Measurements from ENCODE around the gene PRSS8. TPM values are rescaled to one million over a fixed set of nuclear protein-coding genes. Genes with fewer than 3 reads are reported as not detected.
A peak's percentile ranks its signal among the peaks of the same experiment; 100 is the strongest.

PRSS8 gene
- total RNA-seq, 4 donors from 2014 or later, result 0.20 TPM; not detected in 3

- H3K4me3 ChIP-seq, result no peak overlapping the region
- peak overlapping the region in 2 of 4 donors; percentile 96 for H3K27ac ChIP-seq
- no peak for DNase-seq (ENCODE audit: low spot score in 2 of 2)
- TF ChIP-seq CTCF (IDR thresholded peaks at IDR 0.05) (no peak), POLR2A (IDR thresholded peaks at IDR 0.05) (no peak), EP300 (IDR thresholded peaks at IDR 0.05) (no peak)
- no peaks in the 10 kb centered on the region for H3K27me3 ChIP-seq
- no peaks in the 10 kb centered on the region for H3K9me3 ChIP-seq
- WGBS, 2 donors, result 87 to 90% methylated on average over 12 of the region's 12 CpGs
- peaks cover 0 to 34% (median 15%) of the 10 kb centered on the region in 4 donors for H3K4me1 ChIP-seq
- peaks cover 0 to 41% (median 0%) of the 10 kb centered on the region in 3 donors for H3K36me3 ChIP-seq
Observed at GRCh38 chr16:31109622-31110021, 25.9 kb downstream of the PRSS8 start.

- DNase-seq (ENCODE audit: low spot score in 2 of 2), result no peak
- peak overlapping the region; percentile 83 to 96 (median 96) for H3K27ac ChIP-seq
- peaks cover 0 to 41% (median 0%) of the 10 kb centered on the region in 3 donors for H3K36me3 ChIP-seq
- TF ChIP-seq CTCF (IDR thresholded peaks at IDR 0.05), result no peak
- TF ChIP-seq EP300 (IDR thresholded peaks at IDR 0.05), result no peak
- TF ChIP-seq POLR2A (IDR thresholded peaks at IDR 0.05), result no peak
- peak overlapping the region; percentile 81 to 97 (median 90) for H3K4me3 ChIP-seq
- WGBS, 2 donors, result 40 to 61% methylated on average over 36 to 54 of the region's 57 CpGs
- H3K9me3 ChIP-seq, result no peaks in the 10 kb centered on the region
- no peaks in the 10 kb centered on the region for H3K27me3 ChIP-seq
- peaks cover 0 to 34% (median 15%) of the 10 kb centered on the region in 4 donors for H3K4me1 ChIP-seq
Observed at GRCh38 chr16:31108794-31109558, 26.6 kb downstream of the PRSS8 start.

GRCh38 chr16:31108035-31108793 is 27.3 kb downstream of the PRSS8 start, which contains the start of gene BCKDK:
BCKDK (plus strand) TSS chr16:31108386; CDS start chr16:31109224, 838 bp downstream.
- H3K27ac ChIP-seq, result peak within 1 kb of the TSS; percentile 83 to 96 (median 96)
- peak in 1 of 2 donors; percentile 48 for DNase-seq (ENCODE audit: low spot score in 2 of 2)
- WGBS, 2 donors, result 7 to 8% methylated on average over 32 to 34 of the region's 68 CpGs

GRCh38 chr16:31107465-31107867 is 28.1 kb downstream of the PRSS8 start:
- peaks cover 0 to 30% (median 15%) of the 10 kb centered on the region in 4 donors for H3K4me1 ChIP-seq
- H3K36me3 ChIP-seq, result peaks cover 0 to 33% (median 0%) of the 10 kb centered on the region in 3 donors
- H3K4me3 ChIP-seq, result no peak overlapping the region
- TF ChIP-seq CTCF (IDR thresholded peaks at IDR 0.05) (no peak), EP300 (IDR thresholded peaks at IDR 0.05) (no peak), POLR2A (IDR thresholded peaks at IDR 0.05) (no peak)
- WGBS, 2 donors, result 92 to 93% methylated on average over 6 of the region's 6 CpGs
- peak overlapping the region in 3 of 4 donors; percentile 30 to 96 (median 96) for H3K27ac ChIP-seq
- DNase-seq (ENCODE audit: low spot score in 2 of 2), result no peak
- no peaks in the 10 kb centered on the region for H3K27me3 ChIP-seq
- H3K9me3 ChIP-seq, result no peaks in the 10 kb centered on the region

More at GRCh38 chr16:31108035-31108793, 27.3 kb downstream of the PRSS8 start, which contains the start of gene BCKDK:
- Histone ChIP-seq H3K4me1 (peaks cover 0 to 31% (median 15%) of the 10 kb centered on the region in 4 donors), H3K36me3 (peaks cover 0 to 40% (median 0%) of the 10 kb centered on the region in 3 donors), H3K4me3 (peak within 1 kb of the TSS; percentile 81 to 97 (median 90)), H3K9me3 (no peaks in the 10 kb centered on the region), H3K27me3 (no peaks in the 10 kb centered on the region)
- TF ChIP-seq CTCF (IDR thresholded peaks at IDR 0.05) (no peak), EP300 (IDR thresholded peaks at IDR 0.05) (peak; percentile 34 to 75), POLR2A (IDR thresholded peaks at IDR 0.05) (peak; percentile 62 to 64)
